ENCODE measurements around the gene PLA2G12A. TPM values are rescaled to one million over a fixed set of nuclear protein-coding genes. Genes with fewer than 3 reads are reported as not detected.

The PLA2G12A gene
- total RNA-seq, 1 experiment from 2014 or later, result 37.9 TPM

DNA sequence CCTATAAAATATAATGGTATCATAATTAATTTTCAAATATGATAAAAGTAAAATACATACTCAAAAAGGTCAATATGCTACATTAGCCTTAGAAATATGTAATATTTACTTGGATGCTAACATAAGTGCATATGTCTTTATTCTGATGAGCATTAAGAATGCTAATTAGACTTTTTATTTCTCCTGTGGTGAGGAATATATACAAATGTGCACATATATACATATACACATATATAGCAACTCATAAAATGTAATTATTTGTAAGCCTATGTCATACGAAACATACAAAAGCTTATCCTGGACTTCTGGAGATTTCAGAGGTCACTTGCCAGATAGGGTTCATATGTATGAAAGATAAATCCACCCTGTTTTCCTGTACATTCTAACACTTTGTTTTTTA lies 11.1 kb downstream of the PLA2G12A start:
- DNase-seq (ENCODE audit: low read depth, low spot score), result no peak
- Histone ChIP-seq H3K79me2 (ENCODE audit: insufficient read depth, low read length) (peaks cover 45% of the 10 kb centered on the region), H3K9me3 (ENCODE audit: control insufficient read depth in 1 of 2, insufficient read depth in 1 of 2, low read depth in 1 of 2, low read length in 2 of 2) (no peaks in the 10 kb centered on the region), H3K27me3 (ENCODE audit: insufficient read depth, low read length) (no peaks in the 10 kb centered on the region), H3K9me2 (ENCODE audit: insufficient read depth) (no peaks in the 10 kb centered on the region), H3K36me3 (ENCODE audit: control insufficient read depth in 1 of 2, insufficient read depth in 2 of 2, low read length in 2 of 2) (peaks cover 10 to 22% of the 10 kb centered on the region in 2 experiments), H3K4me1 (ENCODE audit: control insufficient read depth in 1 of 2, insufficient read depth in 2 of 2, low read length in 2 of 2) (peaks cover 0 to 18% of the 10 kb centered on the region in 2 experiments; a peak in 2 of 4 replicates), H4K20me1 (ENCODE audit: insufficient read depth) (no peaks in the 10 kb centered on the region), H3K27ac (ENCODE audit: low read depth, low read length) (no peak overlapping the region), H3K4me2 (ENCODE audit: low read length) (no peak overlapping the region), H3K4me3 (replicated peaks in 1 of 2; ENCODE audit: low read depth in 1 of 2, low read length in 2 of 2) (no peak overlapping the region), H3K9ac (ENCODE audit: low read length) (no peak overlapping the region), H2AFZ (ENCODE audit: low read depth, low read length, poor library complexity, severe bottlenecking) (no peak overlapping the region)
- BruUV-seq (replicated peaks), result no TSS peak
- intact Hi-C loops (cut with micrococcal nuclease), result no loop called here
- TF ChIP-seq FOSL1 (IDR thresholded peaks at IDR 0.05; ENCODE audit: low read depth) (no peak), JUND (IDR thresholded peaks at IDR 0.05) (no peak), EZH2phosphoT487 (IDR thresholded peaks at IDR 0.05; ENCODE audit: borderline replicate concordance) (no peak)
- ChIA-PET POLR2A (no interaction called here), RAD21 (ENCODE audit: low non-redundant PET in 1 of 2, low total read pairs in 2 of 2, uncharacterized antibody in 2 of 2, unreplicated experiment in 2 of 2) (no interaction called here), CTCF (no interaction called here)
- no peak for ATAC-seq

DNA sequence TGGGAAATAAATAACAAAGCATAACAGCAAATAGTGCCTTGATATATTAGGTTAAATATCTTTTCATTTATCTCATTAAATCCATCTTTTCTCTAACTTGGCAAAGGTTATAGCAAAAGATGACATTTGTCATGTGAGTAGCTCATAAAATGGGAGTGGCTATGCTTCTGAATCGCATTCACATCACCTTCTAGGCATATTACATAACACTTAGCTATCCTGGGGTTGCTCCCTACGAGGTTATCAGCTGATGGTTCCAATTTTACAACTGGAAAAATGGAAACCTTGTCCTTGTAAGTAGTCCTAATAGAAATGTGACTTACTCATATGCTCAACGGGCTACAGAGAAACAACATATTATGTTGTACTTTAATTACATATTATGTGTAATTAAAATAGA lies 16.4 kb downstream of the PLA2G12A start:
- no TSS peak for BruUV-seq (replicated peaks)
- Histone ChIP-seq H3K79me2 (ENCODE audit: insufficient read depth, low read length) (peaks cover 8% of the 10 kb centered on the region; the same call in 1 of the 2 replicates), H4K20me1 (ENCODE audit: insufficient read depth) (no peaks in the 10 kb centered on the region), H3K9me2 (ENCODE audit: insufficient read depth) (no peaks in the 10 kb centered on the region), H3K9ac (ENCODE audit: low read length) (no peak overlapping the region), H3K4me1 (ENCODE audit: control insufficient read depth in 1 of 2, insufficient read depth in 2 of 2, low read length in 2 of 2) (no peaks in the 10 kb centered on the region), H3K4me3 (replicated peaks in 1 of 2; ENCODE audit: low read depth in 1 of 2, low read length in 2 of 2) (no peak overlapping the region), H3K9me3 (ENCODE audit: control insufficient read depth in 1 of 2, insufficient read depth in 1 of 2, low read depth in 1 of 2, low read length in 2 of 2) (no peaks in the 10 kb centered on the region), H3K27me3 (ENCODE audit: insufficient read depth, low read length) (no peaks in the 10 kb centered on the region), H2AFZ (ENCODE audit: low read depth, low read length, poor library complexity, severe bottlenecking) (no peak overlapping the region), H3K4me2 (ENCODE audit: low read length) (no peak overlapping the region), H3K27ac (ENCODE audit: low read depth, low read length) (no peak overlapping the region), H3K36me3 (ENCODE audit: control insufficient read depth in 1 of 2, insufficient read depth in 2 of 2, low read length in 2 of 2) (peaks cover 16 to 29% of the 10 kb centered on the region in 2 experiments)
- TF ChIP-seq POLR2AphosphoS5 (IDR thresholded peaks at IDR 0.05; ENCODE audit: low read depth, low read length), result no peak
- TF ChIP-seq, protein P1, sequence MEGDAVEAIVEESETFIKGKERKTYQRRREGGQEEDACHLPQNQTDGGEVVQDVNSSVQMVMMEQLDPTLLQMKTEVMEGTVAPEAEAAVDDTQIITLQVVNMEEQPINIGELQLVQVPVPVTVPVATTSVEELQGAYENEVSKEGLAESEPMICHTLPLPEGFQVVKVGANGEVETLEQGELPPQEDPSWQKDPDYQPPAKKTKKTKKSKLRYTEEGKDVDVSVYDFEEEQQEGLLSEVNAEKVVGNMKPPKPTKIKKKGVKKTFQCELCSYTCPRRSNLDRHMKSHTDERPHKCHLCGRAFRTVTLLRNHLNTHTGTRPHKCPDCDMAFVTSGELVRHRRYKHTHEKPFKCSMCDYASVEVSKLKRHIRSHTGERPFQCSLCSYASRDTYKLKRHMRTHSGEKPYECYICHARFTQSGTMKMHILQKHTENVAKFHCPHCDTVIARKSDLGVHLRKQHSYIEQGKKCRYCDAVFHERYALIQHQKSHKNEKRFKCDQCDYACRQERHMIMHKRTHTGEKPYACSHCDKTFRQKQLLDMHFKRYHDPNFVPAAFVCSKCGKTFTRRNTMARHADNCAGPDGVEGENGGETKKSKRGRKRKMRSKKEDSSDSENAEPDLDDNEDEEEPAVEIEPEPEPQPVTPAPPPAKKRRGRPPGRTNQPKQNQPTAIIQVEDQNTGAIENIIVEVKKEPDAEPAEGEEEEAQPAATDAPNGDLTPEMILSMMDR (IDR thresholded peaks at IDR 0.05 in 2 of 3, conservative IDR thresholded peaks at IDR 0.05 in 1 of 3; ENCODE audit: borderline replicate concordance in 1 of 3, insufficient read depth in 1 of 3, low read depth in 2 of 3, low read length in 2 of 3), result no peak
- no peak for TF ChIP-seq POLR2A (IDR thresholded peaks at IDR 0.05; ENCODE audit: borderline replicate concordance, extremely low read depth, insufficient read depth, insufficient read length)
- no peak for TF ChIP-seq CEBPB (IDR thresholded peaks at IDR 0.05; ENCODE audit: low read depth)
- TF ChIP-seq YY1 (IDR thresholded peaks at IDR 0.05; ENCODE audit: extremely low read depth, insufficient replicate concordance, low read depth, low read length), result no peak
- no peak for TF ChIP-seq ZFX (IDR thresholded peaks at IDR 0.05)
- no peak for TF ChIP-seq FOSL1 (IDR thresholded peaks at IDR 0.05; ENCODE audit: low read depth)
- no peak for TF ChIP-seq JUND (IDR thresholded peaks at IDR 0.05)
- no peak for TF ChIP-seq SP1 (IDR thresholded peaks at IDR 0.05; ENCODE audit: low read depth)
- TF ChIP-seq, protein P2, sequence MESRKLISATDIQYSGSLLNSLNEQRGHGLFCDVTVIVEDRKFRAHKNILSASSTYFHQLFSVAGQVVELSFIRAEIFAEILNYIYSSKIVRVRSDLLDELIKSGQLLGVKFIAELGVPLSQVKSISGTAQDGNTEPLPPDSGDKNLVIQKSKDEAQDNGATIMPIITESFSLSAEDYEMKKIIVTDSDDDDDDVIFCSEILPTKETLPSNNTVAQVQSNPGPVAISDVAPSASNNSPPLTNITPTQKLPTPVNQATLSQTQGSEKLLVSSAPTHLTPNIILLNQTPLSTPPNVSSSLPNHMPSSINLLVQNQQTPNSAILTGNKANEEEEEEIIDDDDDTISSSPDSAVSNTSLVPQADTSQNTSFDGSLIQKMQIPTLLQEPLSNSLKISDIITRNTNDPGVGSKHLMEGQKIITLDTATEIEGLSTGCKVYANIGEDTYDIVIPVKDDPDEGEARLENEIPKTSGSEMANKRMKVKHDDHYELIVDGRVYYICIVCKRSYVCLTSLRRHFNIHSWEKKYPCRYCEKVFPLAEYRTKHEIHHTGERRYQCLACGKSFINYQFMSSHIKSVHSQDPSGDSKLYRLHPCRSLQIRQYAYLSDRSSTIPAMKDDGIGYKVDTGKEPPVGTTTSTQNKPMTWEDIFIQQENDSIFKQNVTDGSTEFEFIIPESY (IDR thresholded peaks at IDR 0.05; ENCODE audit: extremely low read depth, insufficient replicate concordance, low read length), result no peak
- TF ChIP-seq, protein P3, sequence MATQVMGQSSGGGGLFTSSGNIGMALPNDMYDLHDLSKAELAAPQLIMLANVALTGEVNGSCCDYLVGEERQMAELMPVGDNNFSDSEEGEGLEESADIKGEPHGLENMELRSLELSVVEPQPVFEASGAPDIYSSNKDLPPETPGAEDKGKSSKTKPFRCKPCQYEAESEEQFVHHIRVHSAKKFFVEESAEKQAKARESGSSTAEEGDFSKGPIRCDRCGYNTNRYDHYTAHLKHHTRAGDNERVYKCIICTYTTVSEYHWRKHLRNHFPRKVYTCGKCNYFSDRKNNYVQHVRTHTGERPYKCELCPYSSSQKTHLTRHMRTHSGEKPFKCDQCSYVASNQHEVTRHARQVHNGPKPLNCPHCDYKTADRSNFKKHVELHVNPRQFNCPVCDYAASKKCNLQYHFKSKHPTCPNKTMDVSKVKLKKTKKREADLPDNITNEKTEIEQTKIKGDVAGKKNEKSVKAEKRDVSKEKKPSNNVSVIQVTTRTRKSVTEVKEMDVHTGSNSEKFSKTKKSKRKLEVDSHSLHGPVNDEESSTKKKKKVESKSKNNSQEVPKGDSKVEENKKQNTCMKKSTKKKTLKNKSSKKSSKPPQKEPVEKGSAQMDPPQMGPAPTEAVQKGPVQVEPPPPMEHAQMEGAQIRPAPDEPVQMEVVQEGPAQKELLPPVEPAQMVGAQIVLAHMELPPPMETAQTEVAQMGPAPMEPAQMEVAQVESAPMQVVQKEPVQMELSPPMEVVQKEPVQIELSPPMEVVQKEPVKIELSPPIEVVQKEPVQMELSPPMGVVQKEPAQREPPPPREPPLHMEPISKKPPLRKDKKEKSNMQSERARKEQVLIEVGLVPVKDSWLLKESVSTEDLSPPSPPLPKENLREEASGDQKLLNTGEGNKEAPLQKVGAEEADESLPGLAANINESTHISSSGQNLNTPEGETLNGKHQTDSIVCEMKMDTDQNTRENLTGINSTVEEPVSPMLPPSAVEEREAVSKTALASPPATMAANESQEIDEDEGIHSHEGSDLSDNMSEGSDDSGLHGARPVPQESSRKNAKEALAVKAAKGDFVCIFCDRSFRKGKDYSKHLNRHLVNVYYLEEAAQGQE (IDR thresholded peaks at IDR 0.05; ENCODE audit: low read depth), result no peak
- no peak for TF ChIP-seq ZNF274 (IDR thresholded peaks at IDR 0.05; ENCODE audit: low read depth, low read length)
- DNase-seq (ENCODE audit: low read depth, low spot score) (no peak), ATAC-seq (no peak)
- intact Hi-C loops (cut with micrococcal nuclease), result no loop called here
- RAD21 ChIA-PET (ENCODE audit: low non-redundant PET in 1 of 2, low total read pairs in 2 of 2, uncharacterized antibody in 2 of 2, unreplicated experiment in 2 of 2), result no interaction called here
- CTCF ChIA-PET, result no interaction called here
- POLR2A ChIA-PET, result no interaction called here

Measured in HCT116 (cell line).